ENCODE data around the gene TTN.

DNA sequence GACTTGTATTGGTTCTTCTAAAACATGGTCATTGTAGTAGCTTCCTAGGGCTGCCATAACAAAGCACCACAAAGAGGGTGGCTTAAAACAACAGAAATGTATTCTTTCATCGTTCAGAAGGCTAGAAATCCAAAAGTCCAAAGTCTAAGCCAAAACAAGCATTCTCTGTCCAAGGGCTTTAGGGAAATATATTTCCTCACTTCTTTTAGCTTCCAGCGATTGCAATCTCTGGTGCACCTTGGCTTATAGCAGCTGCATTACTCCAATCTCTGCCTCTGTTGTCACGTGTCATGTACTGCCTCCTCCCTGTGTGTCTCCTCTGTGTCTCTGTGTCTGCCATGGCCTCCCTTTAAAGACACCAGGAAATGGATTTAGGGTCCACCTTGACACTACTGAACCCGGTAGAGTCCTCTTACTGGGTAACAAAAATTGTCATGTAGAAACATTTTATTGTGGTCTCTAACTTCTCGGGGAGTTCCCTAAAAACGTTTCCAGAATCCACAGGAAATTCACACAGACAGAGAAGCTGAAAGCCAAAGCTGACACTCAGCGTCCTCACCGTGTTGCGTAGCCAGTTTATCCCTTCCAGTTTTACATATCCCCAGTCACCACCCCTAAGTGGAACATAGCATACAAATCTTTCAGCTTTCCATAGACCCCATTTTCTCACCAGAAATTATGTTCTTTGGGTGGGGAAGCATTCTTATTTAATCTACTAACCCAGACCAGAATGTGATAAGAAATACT lies 20.7 kb upstream of the TTN start:
- TF ChIP-seq POLR2AphosphoS5 (IDR thresholded peaks at IDR 0.05; ENCODE audit: low read depth) (no peak), EZH2 (IDR thresholded peaks at IDR 0.05; ENCODE audit: low read depth, unreplicated experiment) (no peak), ZNF331 (CRISPR knock-in tag; IDR thresholded peaks at IDR 0.05; ENCODE audit: low read depth) (no peak), ZNF114 (CRISPR knock-in tag; IDR thresholded peaks at IDR 0.05) (no peak), CREB1 (CRISPR knock-in tag; IDR thresholded peaks at IDR 0.05; ENCODE audit: low read depth) (no peak), EZH2phosphoT487 (IDR thresholded peaks at IDR 0.05; ENCODE audit: unreplicated experiment) (no peak), NANOG (IDR thresholded peaks at IDR 0.05; ENCODE audit: borderline replicate concordance) (no peak), JUNB (IDR thresholded peaks at IDR 0.05; ENCODE audit: unreplicated experiment) (no peak)
- TF ChIP-seq, protein P1, sequence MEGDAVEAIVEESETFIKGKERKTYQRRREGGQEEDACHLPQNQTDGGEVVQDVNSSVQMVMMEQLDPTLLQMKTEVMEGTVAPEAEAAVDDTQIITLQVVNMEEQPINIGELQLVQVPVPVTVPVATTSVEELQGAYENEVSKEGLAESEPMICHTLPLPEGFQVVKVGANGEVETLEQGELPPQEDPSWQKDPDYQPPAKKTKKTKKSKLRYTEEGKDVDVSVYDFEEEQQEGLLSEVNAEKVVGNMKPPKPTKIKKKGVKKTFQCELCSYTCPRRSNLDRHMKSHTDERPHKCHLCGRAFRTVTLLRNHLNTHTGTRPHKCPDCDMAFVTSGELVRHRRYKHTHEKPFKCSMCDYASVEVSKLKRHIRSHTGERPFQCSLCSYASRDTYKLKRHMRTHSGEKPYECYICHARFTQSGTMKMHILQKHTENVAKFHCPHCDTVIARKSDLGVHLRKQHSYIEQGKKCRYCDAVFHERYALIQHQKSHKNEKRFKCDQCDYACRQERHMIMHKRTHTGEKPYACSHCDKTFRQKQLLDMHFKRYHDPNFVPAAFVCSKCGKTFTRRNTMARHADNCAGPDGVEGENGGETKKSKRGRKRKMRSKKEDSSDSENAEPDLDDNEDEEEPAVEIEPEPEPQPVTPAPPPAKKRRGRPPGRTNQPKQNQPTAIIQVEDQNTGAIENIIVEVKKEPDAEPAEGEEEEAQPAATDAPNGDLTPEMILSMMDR (conservative IDR thresholded peaks at IDR 0.05; ENCODE audit: low read depth in 2 of 2), result no peak
- TF ChIP-seq, protein P2, sequence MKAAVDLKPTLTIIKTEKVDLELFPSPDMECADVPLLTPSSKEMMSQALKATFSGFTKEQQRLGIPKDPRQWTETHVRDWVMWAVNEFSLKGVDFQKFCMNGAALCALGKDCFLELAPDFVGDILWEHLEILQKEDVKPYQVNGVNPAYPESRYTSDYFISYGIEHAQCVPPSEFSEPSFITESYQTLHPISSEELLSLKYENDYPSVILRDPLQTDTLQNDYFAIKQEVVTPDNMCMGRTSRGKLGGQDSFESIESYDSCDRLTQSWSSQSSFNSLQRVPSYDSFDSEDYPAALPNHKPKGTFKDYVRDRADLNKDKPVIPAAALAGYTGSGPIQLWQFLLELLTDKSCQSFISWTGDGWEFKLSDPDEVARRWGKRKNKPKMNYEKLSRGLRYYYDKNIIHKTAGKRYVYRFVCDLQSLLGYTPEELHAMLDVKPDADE (IDR thresholded peaks at IDR 0.05), result no peak
- TF ChIP-seq, protein P3, sequence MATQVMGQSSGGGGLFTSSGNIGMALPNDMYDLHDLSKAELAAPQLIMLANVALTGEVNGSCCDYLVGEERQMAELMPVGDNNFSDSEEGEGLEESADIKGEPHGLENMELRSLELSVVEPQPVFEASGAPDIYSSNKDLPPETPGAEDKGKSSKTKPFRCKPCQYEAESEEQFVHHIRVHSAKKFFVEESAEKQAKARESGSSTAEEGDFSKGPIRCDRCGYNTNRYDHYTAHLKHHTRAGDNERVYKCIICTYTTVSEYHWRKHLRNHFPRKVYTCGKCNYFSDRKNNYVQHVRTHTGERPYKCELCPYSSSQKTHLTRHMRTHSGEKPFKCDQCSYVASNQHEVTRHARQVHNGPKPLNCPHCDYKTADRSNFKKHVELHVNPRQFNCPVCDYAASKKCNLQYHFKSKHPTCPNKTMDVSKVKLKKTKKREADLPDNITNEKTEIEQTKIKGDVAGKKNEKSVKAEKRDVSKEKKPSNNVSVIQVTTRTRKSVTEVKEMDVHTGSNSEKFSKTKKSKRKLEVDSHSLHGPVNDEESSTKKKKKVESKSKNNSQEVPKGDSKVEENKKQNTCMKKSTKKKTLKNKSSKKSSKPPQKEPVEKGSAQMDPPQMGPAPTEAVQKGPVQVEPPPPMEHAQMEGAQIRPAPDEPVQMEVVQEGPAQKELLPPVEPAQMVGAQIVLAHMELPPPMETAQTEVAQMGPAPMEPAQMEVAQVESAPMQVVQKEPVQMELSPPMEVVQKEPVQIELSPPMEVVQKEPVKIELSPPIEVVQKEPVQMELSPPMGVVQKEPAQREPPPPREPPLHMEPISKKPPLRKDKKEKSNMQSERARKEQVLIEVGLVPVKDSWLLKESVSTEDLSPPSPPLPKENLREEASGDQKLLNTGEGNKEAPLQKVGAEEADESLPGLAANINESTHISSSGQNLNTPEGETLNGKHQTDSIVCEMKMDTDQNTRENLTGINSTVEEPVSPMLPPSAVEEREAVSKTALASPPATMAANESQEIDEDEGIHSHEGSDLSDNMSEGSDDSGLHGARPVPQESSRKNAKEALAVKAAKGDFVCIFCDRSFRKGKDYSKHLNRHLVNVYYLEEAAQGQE (IDR thresholded peaks at IDR 0.05; ENCODE audit: unreplicated experiment), result no peak
